RWPE2 (cell line): Measurements from ENCODE around the gene FANCF.

Experiments used
- ATAC-seq: fragments of 200-7000 bp; cut with Tn5 transposase; 3 replicates; pipeline ENCODE4 v1.9.1; 2021; ENCODE audit warnings: low read depth
- DNase-seq: peaks from one replicate; pipeline ENCODE4 v3.0.0-alpha.2; 2020; ENCODE audit warnings: low spot score
- H3K27ac ChIP-seq: fragments of 450-650 bp; 2 replicates; pipeline ENCODE4 v1.5.1; 2017; ENCODE audit warnings: mild to moderate bottlenecking; ENCODE audit not compliant: poor library complexity, severe bottlenecking
- H3K27me3 ChIP-seq: fragments of 250-450 bp; sonication (Bioruptor Pico); 2 replicates; pipeline ENCODE4 v1.5.1; 2021; ENCODE audit warnings: mild to moderate bottlenecking, moderate library complexity; ENCODE audit not compliant: insufficient read depth, poor library complexity, severe bottlenecking
- H3K36me3 ChIP-seq: fragments of 250-450 bp; sonication (Bioruptor Pico); 2 replicates; pipeline ENCODE4 v1.5.1; 2020; ENCODE audit warnings: low read depth, mild to moderate bottlenecking, moderate library complexity
- H3K4me1 ChIP-seq: fragments of 250-450 bp; sonication (Bioruptor Pico); 2 replicates; pipeline ENCODE4 v1.5.1; 2021; ENCODE audit warnings: mild to moderate bottlenecking, moderate library complexity; ENCODE audit not compliant: insufficient read depth, poor library complexity, severe bottlenecking
- H3K4me3 ChIP-seq: fragments of 250-450 bp; sonication (Bioruptor Pico); 2 replicates; pipeline ENCODE4 v1.5.1; 2021; ENCODE audit warnings: mild to moderate bottlenecking, moderate library complexity; ENCODE audit not compliant: severe bottlenecking
- H3K9me3 ChIP-seq: fragments of 250-450 bp; sonication (Bioruptor Pico); 2 replicates; pipeline ENCODE4 v1.5.1; 2021; ENCODE audit warnings: mild to moderate bottlenecking, moderate library complexity; ENCODE audit not compliant: severe bottlenecking
- TF ChIP-seq, protein P1 (sequence below): fragments of 450-650 bp; IDR thresholded peaks from one replicate; pipeline ENCODE4 v1.5.1; 2017; ENCODE audit warnings: mild to moderate bottlenecking, moderate library complexity; ENCODE audit not compliant: poor library complexity, severe bottlenecking

FANCF gene

GRCh38 chr11:22581354-22582150 is 44.1 kb downstream of the FANCF start:
- H3K27me3 ChIP-seq, result no peaks in the 10 kb centered on the region
- TF ChIP-seq, protein P1, sequence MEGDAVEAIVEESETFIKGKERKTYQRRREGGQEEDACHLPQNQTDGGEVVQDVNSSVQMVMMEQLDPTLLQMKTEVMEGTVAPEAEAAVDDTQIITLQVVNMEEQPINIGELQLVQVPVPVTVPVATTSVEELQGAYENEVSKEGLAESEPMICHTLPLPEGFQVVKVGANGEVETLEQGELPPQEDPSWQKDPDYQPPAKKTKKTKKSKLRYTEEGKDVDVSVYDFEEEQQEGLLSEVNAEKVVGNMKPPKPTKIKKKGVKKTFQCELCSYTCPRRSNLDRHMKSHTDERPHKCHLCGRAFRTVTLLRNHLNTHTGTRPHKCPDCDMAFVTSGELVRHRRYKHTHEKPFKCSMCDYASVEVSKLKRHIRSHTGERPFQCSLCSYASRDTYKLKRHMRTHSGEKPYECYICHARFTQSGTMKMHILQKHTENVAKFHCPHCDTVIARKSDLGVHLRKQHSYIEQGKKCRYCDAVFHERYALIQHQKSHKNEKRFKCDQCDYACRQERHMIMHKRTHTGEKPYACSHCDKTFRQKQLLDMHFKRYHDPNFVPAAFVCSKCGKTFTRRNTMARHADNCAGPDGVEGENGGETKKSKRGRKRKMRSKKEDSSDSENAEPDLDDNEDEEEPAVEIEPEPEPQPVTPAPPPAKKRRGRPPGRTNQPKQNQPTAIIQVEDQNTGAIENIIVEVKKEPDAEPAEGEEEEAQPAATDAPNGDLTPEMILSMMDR, result no peak
- H3K27ac ChIP-seq, result no peak overlapping the region
- H3K9me3 ChIP-seq, result no peaks in the 10 kb centered on the region
- H3K4me1 ChIP-seq, result no peaks in the 10 kb centered on the region
- no peak overlapping the region for H3K4me3 ChIP-seq
- H3K36me3 ChIP-seq, result no peaks in the 10 kb centered on the region
- DNase-seq (no peak), ATAC-seq (no peak)

- no peaks in the 10 kb centered on the region for H3K36me3 ChIP-seq
- TF ChIP-seq, protein P1, result no peak
- ATAC-seq, result no peak
- H3K9me3 ChIP-seq, result no peaks in the 10 kb centered on the region
- no peaks in the 10 kb centered on the region for H3K4me1 ChIP-seq
- DNase-seq, result no peak
- no peak overlapping the region for H3K27ac ChIP-seq
- no peak overlapping the region for H3K4me3 ChIP-seq
- H3K27me3 ChIP-seq, result no peaks in the 10 kb centered on the region
These were observed 47.8 kb downstream of the FANCF start for GRCh38 chr11:22577854-22578253.
